Activated CD4-positive, CD25-positive, alpha-beta regulatory T cell treated with anti-CD3 and anti-CD28 coated beads, Interleukin-2, amount 50 U/mL, for 16 hours (primary cell): Measurements from ENCODE around the gene WDR91.

Experiments
- DNase-seq: peaks from one replicate; pipeline ENCODE4 v3.0.0-alpha.2; 2020; ENCODE audit warnings: low read depth, low spot score

The WDR91 gene

GRCh38 chr7:135211179-135211945, at the start of gene WDR91:
TSS of gene WDR91 (minus strand) at chr7:135211526. CDS start at chr7:135211502, 24 bp downstream.
- peak; percentile 91 for DNase-seq

- DNase-seq = no peak
These were observed 49.1 kb upstream of the WDR91 start for GRCh38 chr7:135260470-135260869.

GRCh38 chr7:135259702-135260101, 48.4 kb upstream of the WDR91 start:
- no peak for DNase-seq

- DNase-seq = no peak
These were observed 47.3 kb upstream of the WDR91 start for GRCh38 chr7:135258585-135258984.

GRCh38 chr7:135257790-135258189, 46.5 kb upstream of the WDR91 start:
- DNase-seq = no peak

- DNase-seq = no peak
These were observed 42.8 kb upstream of the WDR91 start for GRCh38 chr7:135253851-135254771.

GRCh38 chr7:135251496-135252391, 40.4 kb upstream of the WDR91 start:
- DNase-seq = no peak

GRCh38 chr7:135248546-135248945, 37.2 kb upstream of the WDR91 start:
- no peak for DNase-seq

- DNase-seq = no peak
These were observed 36.6 kb upstream of the WDR91 start for GRCh38 chr7:135247746-135248471.

GRCh38 chr7:135246191-135246825, 35.0 kb upstream of the WDR91 start:
- DNase-seq = no peak

GRCh38 chr7:135245226-135246190, 34.2 kb upstream of the WDR91 start:
- DNase-seq = no peak

- no peak for DNase-seq
These were observed 30.9 kb upstream of the WDR91 start for GRCh38 chr7:135242096-135242684.

- no peak for DNase-seq
These were observed 29.1 kb upstream of the WDR91 start for GRCh38 chr7:135240441-135240840.

- no peak for DNase-seq
These were observed 27.9 kb upstream of the WDR91 start for GRCh38 chr7:135239263-135239662.

- DNase-seq = no peak
These were observed 26.9 kb upstream of the WDR91 start for GRCh38 chr7:135238112-135238744.

- no peak for DNase-seq
These were observed 25.4 kb upstream of the WDR91 start for GRCh38 chr7:135236727-135237126.

- DNase-seq = no peak
These were observed 24.5 kb upstream of the WDR91 start for GRCh38 chr7:135235841-135236240.

- no peak for DNase-seq
These were observed 23.4 kb upstream of the WDR91 start for GRCh38 chr7:135234727-135235126.
